B cell (primary cell): ENCODE measurements around the gene FMNL2. TPM values are rescaled to one million over a fixed set of nuclear protein-coding genes. Genes with fewer than 3 reads are reported as not detected.

Experiments used
- ATAC-seq: fragments of 200-7000 bp; cut with Tn5 transposase; one replicate; pipeline ENCODE4 v1.10.0; 2021; ENCODE audit warnings: low read depth, mild to moderate bottlenecking, moderate number of reproducible peaks, moderate library complexity
- CTCF ChIA-PET: fragments of 350-600 bp; sonication (Branson Sonifier 250); formaldehyde crosslinking; loops from one replicate; lab custom pipeline; 2021; ENCODE audit warnings: antibody characterized with exemption, inconsistent platforms; lab: Charles Lee
- POLR2A ChIA-PET: fragments of 350-600 bp; sonication (Branson Sonifier 250); formaldehyde crosslinking; loops from one replicate; lab custom pipeline; 2021; ENCODE audit warnings: antibody characterized with exemption; lab: Charles Lee
- DNase-seq: peaks from one replicate; pipeline ENCODE4 v3.0.0; 2013
- H2AFZ ChIP-seq: 2 replicates; pipeline ENCODE4 v1.6.1; 2012; ENCODE audit warnings: mild to moderate bottlenecking, low read depth, low read length; ENCODE audit not compliant: insufficient read depth, poor library complexity, severe bottlenecking
- H3K27ac ChIP-seq, 2 donors: 1 replicate in 1 of 2; 2 replicates in 1 of 2; pipeline ENCODE4 v1.5.1; 2012 to 2013; ENCODE audit warnings: low read length in 2 of 2, mild to moderate bottlenecking in 2 of 2, moderate library complexity in 1 of 2
- H3K27me3 ChIP-seq, 4 experiments: fragments of 200-600 bp in 1 of 4; sonication (generic) in 1 of 4; replicated peaks in 1 of 4; 1 replicate in 2 of 4; 2 replicates in 2 of 4; pipeline versions ENCODE4 v1.6.1 to v1.7.0; 2013 to 2016; ENCODE audit warnings: low read length in 3 of 4, mild to moderate bottlenecking in 2 of 4, mixed read lengths in 1 of 4, moderate library complexity in 1 of 4; ENCODE audit not compliant: insufficient read depth in 4 of 4, control insufficient read depth in 3 of 4; ENCODE audit errors: control extremely low read depth in 1 of 4
- H3K36me3 ChIP-seq, 2 experiments: replicated peaks in 1 of 2; 1 replicate in 1 of 2; 2 replicates in 1 of 2; pipeline versions ENCODE4 v1.6.1 to v1.7.1; 2013; ENCODE audit warnings: low read length in 1 of 2; ENCODE audit not compliant: insufficient read depth in 2 of 2, control insufficient read depth in 1 of 2; ENCODE audit errors: control extremely low read depth in 1 of 2, extremely low read depth in 1 of 2
- H3K4me1 ChIP-seq, 2 donors: fragments of 200-600 bp in 1 of 2; sonication (generic) in 1 of 2; 1 replicate in 1 of 2; 2 replicates in 1 of 2; pipeline versions ENCODE4 v1.5.1 to v1.6.1; 2013 to 2017; ENCODE audit warnings: low read length in 2 of 2; ENCODE audit not compliant: control insufficient read depth in 2 of 2, insufficient read depth in 2 of 2
- H3K4me2 ChIP-seq: replicated peaks from 2 replicates; pipeline ENCODE3; 2012; ENCODE audit warnings: mild to moderate bottlenecking, low read depth, low read length; ENCODE audit not compliant: poor library complexity, severe bottlenecking
- H3K4me3 ChIP-seq, 5 experiments: fragments of 200-600 bp in 1 of 5; sonication (generic) in 1 of 5; 1 replicate in 3 of 5; 2 replicates in 2 of 5; pipeline versions ENCODE4 v1.5.1 to v1.7.0; 2011 to 2016; ENCODE audit warnings: low read length in 4 of 5, mild to moderate bottlenecking in 4 of 5, low read depth in 2 of 5, control low read depth in 1 of 5, moderate library complexity in 1 of 5; ENCODE audit not compliant: insufficient read depth in 1 of 5; ENCODE audit errors: control extremely low read depth in 1 of 5, extremely low read depth in 1 of 5
- H3K79me2 ChIP-seq: fragments of 200-600 bp; sonication (generic); one replicate; pipeline ENCODE4 v1.6.0; 2016; ENCODE audit warnings: low read length; ENCODE audit not compliant: control insufficient read depth, insufficient read depth
- H3K9ac ChIP-seq: fragments of 200-600 bp; sonication (generic); 2 replicates; pipeline ENCODE4 v1.6.1; 2017; ENCODE audit warnings: mild to moderate bottlenecking, low read length, moderate library complexity
- H3K9me3 ChIP-seq, 3 donors: one replicate each; pipeline versions ENCODE4 v1.6.1 to v1.7.1; 2013; ENCODE audit warnings: low read length in 2 of 3; ENCODE audit not compliant: control insufficient read depth in 2 of 3, insufficient read depth in 1 of 3; ENCODE audit errors: control extremely low read depth in 1 of 3
- H4K20me1 ChIP-seq: 2 replicates; pipeline ENCODE4 v1.6.0; 2012; ENCODE audit warnings: mild to moderate bottlenecking, low read length; ENCODE audit not compliant: insufficient read depth, control insufficient read depth, poor library complexity, severe bottlenecking
- H3K27ac Mint-ChIP-seq: one replicate; pipeline ENCODE4 v1.8.0; 2021; ENCODE audit warnings: mixed read lengths
- H3K27me3 Mint-ChIP-seq: one replicate; pipeline ENCODE4 v1.8.0; 2021; ENCODE audit warnings: mixed read lengths
- H3K4me1 Mint-ChIP-seq: one replicate; pipeline ENCODE4 v1.8.0; 2021; ENCODE audit warnings: mixed read lengths
- H3K4me3 Mint-ChIP-seq: one replicate; pipeline ENCODE4 v1.8.0; 2021; ENCODE audit warnings: mixed read lengths
- H3K9me3 Mint-ChIP-seq: one replicate; pipeline ENCODE4 v1.8.0; 2022; ENCODE audit warnings: mixed read lengths; ENCODE audit not compliant: insufficient read depth
- EZH2 ChIP-seq: IDR thresholded peaks from 2 replicates; pipeline ENCODE4 v1.6.1; 2012; ENCODE audit warnings: borderline replicate concordance, low read depth, mild to moderate bottlenecking, moderate library complexity, low read length; ENCODE audit not compliant: insufficient read depth, poor library complexity, severe bottlenecking
- WGBS: methylation state at CpG from one replicate; pipeline ENCODE4 v1.1.5; 2013; ENCODE audit warnings: missing lambda C conversion rate; ENCODE audit not compliant: insufficient coverage; 5-methylcytosine and 5-hydroxymethylcytosine counted together
- intact Hi-C: fragments of 100-400 bp; cut with micrococcal nuclease; formaldehyde crosslinking; loops from one replicate; pipeline ENCODE4 v1.10.0; 2022
- polyA plus RNA-seq: library from polyadenylated mRNA; depleted of rRNA; stranded (reverse); fragments of >200 nt; gene quantifications from 2 replicates; pipeline ENCODE4 v1.2.3, GENCODE V29; 2012
- total RNA-seq, 2 donors: library from RNA; stranded (reverse); fragments of 120-200 nt in 1 of 2; gene quantifications; 1 replicate in 1 of 2; 2 replicates in 1 of 2; pipeline versions ENCODE4 v1.2.3 to v1.2.4, GENCODE V29; 2013 to 2022
- TF ChIP-seq, protein P1 (sequence below): fragments of 200-600 bp; IDR thresholded peaks from one replicate; pipeline ENCODE4 v1.8.0; 2022; ENCODE audit warnings: antibody characterized with exemption, mild to moderate bottlenecking

The FMNL2 gene
- total and polyA plus RNA-seq, 2 donors (not counting 1 experiment from before 2014, with no cell fraction given) = 0.73 to 8.8 TPM

DNA sequence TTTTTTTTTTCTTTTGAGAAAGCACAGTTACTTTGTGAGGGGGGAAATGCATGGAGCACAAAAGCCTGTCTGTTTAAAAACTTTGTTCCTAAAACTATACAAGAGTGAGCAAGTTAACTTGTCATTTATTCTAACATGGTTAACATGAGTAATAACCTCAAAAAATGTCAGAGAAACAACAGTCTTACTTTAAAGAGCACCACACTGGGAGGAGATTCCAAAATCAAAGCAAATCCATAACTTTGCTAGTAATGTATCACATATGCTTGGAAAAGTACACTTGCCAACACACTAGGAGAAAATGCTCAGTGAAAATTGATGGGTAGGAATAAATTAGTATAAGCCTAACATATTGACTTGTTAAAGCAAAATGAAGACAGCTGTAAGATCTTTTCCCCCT lies 225.2 kb downstream of the FMNL2 start:
- H3K4me1 ChIP-seq = no peaks in the 10 kb centered on the region
- no peaks in the 10 kb centered on the region for H3K36me3 ChIP-seq
- H4K20me1 ChIP-seq = no peaks in the 10 kb centered on the region
- no peak overlapping the region for H3K27ac ChIP-seq
- H2AFZ ChIP-seq = no peak overlapping the region
- CTCF ChIA-PET = interaction anchor here (0.7 kb wide), 1 partner anchor 256 kb away, joined by 3 read pairs; no protein-coding TSS in a partner anchor
- no peaks in the 10 kb centered on the region for H3K79me2 ChIP-seq
- no peaks in the 10 kb centered on the region for H3K9me3 Mint-ChIP-seq
- H3K4me3 Mint-ChIP-seq = no peak overlapping the region
- ATAC-seq = no peak
- H3K27me3 ChIP-seq = no peaks in the 10 kb centered on the region
- no peaks in the 10 kb centered on the region for H3K27me3 Mint-ChIP-seq
- H3K27ac Mint-ChIP-seq = no peak overlapping the region
- H3K4me1 Mint-ChIP-seq = peaks cover 9% of the 10 kb centered on the region
- intact Hi-C loops = no loop called here
- TF ChIP-seq EZH2 = no peak
- TF ChIP-seq, protein P1, sequence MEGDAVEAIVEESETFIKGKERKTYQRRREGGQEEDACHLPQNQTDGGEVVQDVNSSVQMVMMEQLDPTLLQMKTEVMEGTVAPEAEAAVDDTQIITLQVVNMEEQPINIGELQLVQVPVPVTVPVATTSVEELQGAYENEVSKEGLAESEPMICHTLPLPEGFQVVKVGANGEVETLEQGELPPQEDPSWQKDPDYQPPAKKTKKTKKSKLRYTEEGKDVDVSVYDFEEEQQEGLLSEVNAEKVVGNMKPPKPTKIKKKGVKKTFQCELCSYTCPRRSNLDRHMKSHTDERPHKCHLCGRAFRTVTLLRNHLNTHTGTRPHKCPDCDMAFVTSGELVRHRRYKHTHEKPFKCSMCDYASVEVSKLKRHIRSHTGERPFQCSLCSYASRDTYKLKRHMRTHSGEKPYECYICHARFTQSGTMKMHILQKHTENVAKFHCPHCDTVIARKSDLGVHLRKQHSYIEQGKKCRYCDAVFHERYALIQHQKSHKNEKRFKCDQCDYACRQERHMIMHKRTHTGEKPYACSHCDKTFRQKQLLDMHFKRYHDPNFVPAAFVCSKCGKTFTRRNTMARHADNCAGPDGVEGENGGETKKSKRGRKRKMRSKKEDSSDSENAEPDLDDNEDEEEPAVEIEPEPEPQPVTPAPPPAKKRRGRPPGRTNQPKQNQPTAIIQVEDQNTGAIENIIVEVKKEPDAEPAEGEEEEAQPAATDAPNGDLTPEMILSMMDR = no peak
- no peak for DNase-seq
- no peak overlapping the region for H3K4me2 ChIP-seq
- no peak overlapping the region for H3K9ac ChIP-seq
- H3K4me3 ChIP-seq = no peak overlapping the region
- POLR2A ChIA-PET = no interaction called here
- H3K9me3 ChIP-seq = no peaks in the 10 kb centered on the region

DNA sequence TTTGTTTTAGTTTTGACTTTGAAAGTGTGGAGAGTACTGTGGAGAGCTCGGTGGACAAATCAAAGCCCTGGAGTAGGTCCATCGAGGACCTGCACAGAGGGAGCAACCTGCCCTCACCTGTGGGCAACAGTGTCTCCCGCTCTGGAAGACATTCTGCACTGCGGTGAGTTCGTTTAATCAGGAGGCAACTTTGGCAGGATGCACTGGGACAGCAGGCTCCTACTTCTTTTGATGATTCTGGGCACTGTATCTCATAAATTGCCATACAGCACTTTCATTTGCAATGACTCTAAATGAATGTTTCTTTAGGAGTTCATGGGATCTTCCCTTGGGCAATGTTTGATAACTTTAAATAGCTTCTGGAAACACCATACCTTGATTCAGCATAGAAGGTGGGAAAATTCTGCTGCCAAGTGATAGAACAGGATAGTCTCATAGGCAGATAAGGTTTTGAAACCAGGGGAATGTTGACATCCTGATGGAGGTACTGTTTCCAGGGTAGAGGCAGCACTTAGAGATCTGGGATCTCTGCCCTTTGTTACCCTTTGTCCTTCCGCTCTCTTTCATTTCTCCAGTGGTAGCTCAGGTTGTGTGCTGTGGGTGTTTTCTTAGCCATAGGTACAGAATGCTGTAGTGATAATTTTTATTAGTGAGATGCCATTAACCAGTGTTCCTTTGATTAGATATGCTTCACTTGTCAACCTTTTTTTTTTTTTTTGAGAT lies 226.1 kb downstream of the FMNL2 start:
- H2AFZ ChIP-seq = no peak overlapping the region
- 92% methylated on average over 5 of the region's 6 CpGs for WGBS
- DNase-seq = no peak
- H4K20me1 ChIP-seq = no peaks in the 10 kb centered on the region
- H3K27ac ChIP-seq = no peak overlapping the region
- H3K4me2 ChIP-seq = no peak overlapping the region
- POLR2A ChIA-PET = no interaction called here
- H3K4me1 ChIP-seq = peaks cover 0 to 3% of the 10 kb centered on the region in 2 donors
- H3K4me3 ChIP-seq = no peak overlapping the region
- TF ChIP-seq, protein P1 = no peak
- no peak for TF ChIP-seq EZH2
- CTCF ChIA-PET = no interaction called here
- no peaks in the 10 kb centered on the region for H3K79me2 ChIP-seq
- no peaks in the 10 kb centered on the region for H3K36me3 ChIP-seq
- no peak for ATAC-seq
- Mint-ChIP-seq H3K9me3 (no peaks in the 10 kb centered on the region), H3K4me3 (no peak overlapping the region), H3K27me3 (no peaks in the 10 kb centered on the region), H3K27ac (no peak overlapping the region), H3K4me1 (peaks cover 15% of the 10 kb centered on the region)
- no peak overlapping the region for H3K9ac ChIP-seq
- no peaks in the 10 kb centered on the region for H3K9me3 ChIP-seq
- intact Hi-C loops = no loop called here
- no peaks in the 10 kb centered on the region for H3K27me3 ChIP-seq
